Left lung (tissue), 10 donors: ENCODE measurements around the gene ZNF766. TPM values are rescaled to one million over a fixed set of nuclear protein-coding genes. Genes with fewer than 3 reads are reported as not detected.
A peak's percentile ranks its signal among the peaks of the same experiment; 100 is the strongest.

ENCODE experiments used
- ATAC-seq: fragments of 200-7000 bp; cut with Tn5 transposase; one replicate; pipeline ENCODE4 v1.9.1; 2020; ENCODE audit warnings: moderate library complexity
- DNase-seq, 4 donors: peaks; one replicate each; pipeline ENCODE4 v3.0.0-alpha.2; 2013 to 2020
- H3K27ac ChIP-seq, 2 donors: fragments of 200-600 bp; sonication (generic) in 1 of 2; one replicate each; pipeline versions ENCODE4 v1.5.0 to v1.8.0; 2020 to 2021
- H3K27me3 ChIP-seq, 2 donors: fragments of 200-600 bp; sonication (generic) in 1 of 2; one replicate each; pipeline versions ENCODE4 v1.5.0 to v1.8.0; 2020 to 2021
- H3K36me3 ChIP-seq, 2 donors: fragments of 200-600 bp; sonication (generic) in 1 of 2; one replicate each; pipeline versions ENCODE4 v1.5.0 to v1.8.0; 2020 to 2021
- H3K4me1 ChIP-seq, 2 donors: fragments of 200-600 bp; one replicate each; pipeline ENCODE4 v1.8.0; 2021
- H3K4me3 ChIP-seq, 2 donors: fragments of 200-600 bp; sonication (generic) in 1 of 2; one replicate each; pipeline versions ENCODE4 v1.5.0 to v1.8.0; 2020 to 2021; ENCODE audit warnings: mild to moderate bottlenecking in 1 of 2
- H3K9me3 ChIP-seq, 2 donors: fragments of 200-600 bp; sonication (generic) in 1 of 2; one replicate each; pipeline versions ENCODE4 v1.5.0 to v1.8.0; 2020 to 2021
- CTCF ChIP-seq, 2 donors: fragments of 200-600 bp; sonication (generic) in 1 of 2; IDR thresholded peaks; one replicate each; pipeline versions ENCODE4 v1.5.0 to v1.8.0; 2021; ENCODE audit warnings: antibody characterized with exemption in 2 of 2
- intact Hi-C, 2 donors: fragments of 100-400 bp; cut with DNase I; formaldehyde crosslinking; loops; one replicate each; pipeline versions ENCODE4 v1.11.2 to v1.14.2; 2022
- microRNA-seq, 2 donors: library from miRNA; unstranded; fragments of <30 nt; microRNA quantifications; one replicate each; pipeline ENCODE4, GENCODE V29; 2019
- polyA plus RNA-seq, 6 donors: library from polyadenylated mRNA; unstranded; fragments of 120-200 nt; gene quantifications; one replicate each; pipeline ENCODE4 v1.2.1, GENCODE V29; 2013; ENCODE audit not compliant: insufficient read length in 6 of 6
- total RNA-seq, 2 donors: library from RNA; stranded (reverse); fragmentation: NEBNext Ultra II Directional; extraction: Animal tissue kit (Norgen Biotek cat#: 25700); gene quantifications; one replicate each; pipeline ENCODE4 v1.2.1, GENCODE V29; 2021
- donor health status: DM: no; HTN: yes; CAD: no.
- donor health status: DM: no; HTN: no; CAD: no.

Gene ZNF766
- total and polyA plus RNA-seq, 8 donors: 14.1 to 22.8 (median 17.3) TPM

GRCh38 chr19:52343548-52343947 is 74.2 kb downstream of the ZNF766 start:
- Histone ChIP-seq H3K9me3 (peaks cover 0 to 51% of the 10 kb centered on the region in 2 donors), H3K27ac (no peak overlapping the region), H3K4me3 (no peak overlapping the region), H3K4me1 (no peaks in the 10 kb centered on the region), H3K36me3 (peaks cover 0 to 2% of the 10 kb centered on the region in 2 donors), H3K27me3 (no peaks in the 10 kb centered on the region)
- ATAC-seq: peak; percentile 52
- TF ChIP-seq CTCF (IDR thresholded peaks at IDR 0.05): peak; percentile 28 to 64
- intact Hi-C loops: no loop called here
- DNase-seq: peak in 3 of 4 donors; percentile 34 to 77 (median 34)

- H3K36me3 ChIP-seq: peaks cover 0 to 17% of the 10 kb centered on the region in 2 donors
- DNase-seq: no peak
- H3K4me3 ChIP-seq: no peak overlapping the region
- no peaks in the 10 kb centered on the region for H3K4me1 ChIP-seq
- no peak for TF ChIP-seq CTCF (IDR thresholded peaks at IDR 0.05)
- intact Hi-C loops: no loop called here
- H3K9me3 ChIP-seq: peaks cover 0 to 63% of the 10 kb centered on the region in 2 donors
- no peak for ATAC-seq
- H3K27me3 ChIP-seq: no peaks in the 10 kb centered on the region
- H3K27ac ChIP-seq: no peak overlapping the region
Observed at GRCh38 chr19:52345162-52345561, 75.8 kb downstream of the ZNF766 start.

Small RNAs within 50 kb of the gene (microRNA-seq; reads per million reads assigned to microRNA genes)
- 2.7 to 3.9 reads per million in 2 donors for gene MIR643
- gene MIR6801: 0 reads per million in 2 donors

Other genes with a start within 250 kb of the ZNF766 start
- 1 to 10 TPM; 5.7 to 7.8 TPM for gene ZNF614, start 241.2 kb upstream of the ZNF766 start, total RNA-seq
- gene ZNF614, start 241.2 kb upstream of the ZNF766 start, polyA plus RNA-seq: 10 to 100 TPM; 17.9 to 22.4 (median 19.7) TPM
- 10 to 100 TPM in 1 of 2 donors, 1 to 10 TPM in 1; 8.7 to 11.2 TPM for gene ZNF432, start 220.7 kb upstream of the ZNF766 start, total RNA-seq
- 10 to 100 TPM; 22.1 to 27.9 (median 25.7) TPM for gene ZNF432, start 220.7 kb upstream of the ZNF766 start, polyA plus RNA-seq
- 10 to 100 TPM; 21.0 to 22.2 TPM for gene ZNF841, start 173.8 kb upstream of the ZNF766 start, total RNA-seq
- 10 to 100 TPM; 25.8 to 35.4 (median 33.5) TPM for gene ZNF841, start 173.8 kb upstream of the ZNF766 start, polyA plus RNA-seq
- 10 to 100 TPM; 12.0 to 14.2 TPM for gene ZNF616, start 129.6 kb upstream of the ZNF766 start, total RNA-seq
- gene ZNF616, start 129.6 kb upstream of the ZNF766 start, polyA plus RNA-seq: 10 to 100 TPM; 19.8 to 26.0 (median 23.7) TPM
- 10 to 100 TPM; 13.1 to 17.4 TPM for gene ZNF836, start 98.0 kb upstream of the ZNF766 start, total RNA-seq
- 10 to 100 TPM; 19.8 to 25.1 (median 22.7) TPM for gene ZNF836, start 98.0 kb upstream of the ZNF766 start, polyA plus RNA-seq
- 100 to 1,000 TPM; 193 to 199 TPM for gene PPP2R1A, start 79.5 kb upstream of the ZNF766 start, total RNA-seq
- 100 to 1,000 TPM; 313 to 346 (median 333) TPM for gene PPP2R1A, start 79.5 kb upstream of the ZNF766 start, polyA plus RNA-seq
- 10 to 100 TPM; 10.7 to 12.1 TPM for gene ZNF480, start 27.6 kb downstream of the ZNF766 start, total RNA-seq
- gene ZNF480, start 27.6 kb downstream of the ZNF766 start, polyA plus RNA-seq: 10 to 100 TPM; 13.4 to 15.2 (median 14.3) TPM
- 1 to 10 TPM; 2.1 to 5.7 TPM for gene ZNF610, start 66.7 kb downstream of the ZNF766 start, total RNA-seq
- gene ZNF610, start 66.7 kb downstream of the ZNF766 start, polyA plus RNA-seq: 10 to 100 TPM in 5 of 6 donors, 1 to 10 TPM in 1; 9.1 to 13.9 (median 11.5) TPM
- gene ZNF880, start 100.3 kb downstream of the ZNF766 start, total RNA-seq: 10 to 100 TPM; 12.8 to 15.4 TPM
- 10 to 100 TPM; 24.8 to 31.3 (median 29.5) TPM for gene ZNF880, start 100.3 kb downstream of the ZNF766 start, polyA plus RNA-seq
- 10 to 100 TPM; 17.5 to 26.7 TPM for gene ZNF528, start 128.3 kb downstream of the ZNF766 start, total RNA-seq
- 10 to 100 TPM; 54.3 to 89.5 (median 70.8) TPM for gene ZNF528, start 128.3 kb downstream of the ZNF766 start, polyA plus RNA-seq
- under 1 TPM in 1 of 2 donors, not detected in 1; 0.35 TPM for gene ZNF534, start 159.6 kb downstream of the ZNF766 start, total RNA-seq
- 1 to 10 TPM in 2 of 6 donors, under 1 TPM in 4; 0.36 to 2.1 (median 0.55) TPM for gene ZNF534, start 159.6 kb downstream of the ZNF766 start, polyA plus RNA-seq
- gene ZNF578, start 184.0 kb downstream of the ZNF766 start, total RNA-seq: 1 to 10 TPM; 1.7 to 2.3 TPM
- gene ZNF578, start 184.0 kb downstream of the ZNF766 start, polyA plus RNA-seq: 1 to 10 TPM; 4.0 to 8.7 (median 6.3) TPM